Measurements from ENCODE around the gene HLA-DMB. TPM values are rescaled to one million over a fixed set of nuclear protein-coding genes. Genes with fewer than 3 reads are reported as not detected.
"Not testable (repeated sequence)": the region's sequence is repeated elsewhere in the genome, so short reads cannot be mapped to it uniquely, and the experiment has no call there.

The HLA-DMB gene
- polyA plus RNA-seq, 1 donor from 2014 or later, result 771 TPM

DNA sequence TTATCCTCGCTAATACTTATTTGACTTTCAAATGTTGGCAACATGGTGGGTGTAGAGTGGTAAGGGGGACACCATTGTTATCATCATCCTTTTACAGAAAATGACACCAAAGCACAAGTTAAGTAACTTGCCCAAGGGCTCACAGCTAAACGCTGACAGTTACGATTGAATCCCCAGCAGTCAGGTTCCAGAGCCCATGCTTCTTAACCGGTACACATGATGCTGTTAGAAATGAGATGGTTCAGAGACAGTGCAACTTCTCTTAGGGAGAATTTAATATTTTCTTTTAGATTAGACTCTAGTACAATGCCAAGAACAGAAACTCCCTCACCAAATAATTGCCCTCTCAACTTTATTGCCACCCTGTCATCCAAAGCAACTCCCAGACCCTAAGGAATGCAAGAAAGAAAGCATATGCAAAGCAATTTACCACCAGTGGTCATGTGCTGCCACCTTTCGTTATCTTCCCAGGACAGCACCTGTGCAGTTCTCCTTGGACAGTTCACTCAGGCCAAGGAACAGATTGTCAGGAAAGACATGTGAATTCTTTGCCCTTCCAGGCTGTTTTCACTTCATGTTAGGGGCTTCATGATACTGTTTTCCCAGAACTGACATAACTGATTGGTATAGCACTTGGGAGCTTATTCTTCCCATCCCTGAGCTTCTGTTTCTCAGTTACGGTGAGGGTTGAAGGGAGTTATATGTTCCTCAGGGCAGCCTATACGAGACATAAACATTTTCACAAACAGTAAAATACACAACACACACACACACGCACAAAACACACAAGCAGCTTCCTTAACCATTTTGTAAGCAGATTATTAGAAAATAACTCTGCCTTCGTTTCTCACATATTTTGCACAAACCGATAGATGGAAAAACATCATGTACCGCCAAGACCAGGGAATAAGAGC is 7.0 kb upstream of the HLA-DMB start:
- Mint-ChIP-seq H3K4me1 (peaks cover 46 to 70% (median 54%) of the 10 kb centered on the region in 3 donors), H3K27ac (peak overlapping the region; percentile 50 to 86 (median 75)), H3K36me3 (no peaks in the 10 kb centered on the region), H3K4me3 (peak overlapping the region; percentile 50 to 99 (median 92)), H3K9me3 (no peaks in the 10 kb centered on the region), H3K27me3 (no peaks in the 10 kb centered on the region)

DNA sequence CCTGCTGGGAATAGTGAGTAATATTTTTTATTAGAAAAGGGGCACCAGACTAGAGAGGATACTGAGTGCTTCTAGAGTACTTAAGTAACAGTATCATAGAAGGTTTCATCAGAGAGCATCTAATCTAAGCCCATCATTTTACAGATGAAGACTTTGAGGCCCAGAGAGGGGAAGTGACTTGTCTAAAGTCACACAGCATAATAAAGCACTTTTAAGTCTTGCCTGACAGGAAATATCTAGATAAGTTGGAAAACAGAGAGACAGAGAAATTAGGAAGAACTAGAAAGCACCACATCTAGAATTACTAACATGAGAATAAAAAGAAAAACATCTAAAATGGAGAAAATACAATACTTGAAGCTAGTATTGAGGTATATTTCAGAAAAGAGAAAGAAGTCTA is 6.1 kb upstream of the HLA-DMB start:
- Mint-ChIP-seq H3K27me3 (no peaks in the 10 kb centered on the region), H3K27ac (peak overlapping the region; percentile 50 to 97 (median 74)), H3K36me3 (no peaks in the 10 kb centered on the region), H3K4me1 (peaks cover 48 to 78% (median 63%) of the 10 kb centered on the region in 3 donors), H3K4me3 (peak overlapping the region; percentile 6 to 96 (median 46)), H3K9me3 (no peaks in the 10 kb centered on the region)

DNA sequence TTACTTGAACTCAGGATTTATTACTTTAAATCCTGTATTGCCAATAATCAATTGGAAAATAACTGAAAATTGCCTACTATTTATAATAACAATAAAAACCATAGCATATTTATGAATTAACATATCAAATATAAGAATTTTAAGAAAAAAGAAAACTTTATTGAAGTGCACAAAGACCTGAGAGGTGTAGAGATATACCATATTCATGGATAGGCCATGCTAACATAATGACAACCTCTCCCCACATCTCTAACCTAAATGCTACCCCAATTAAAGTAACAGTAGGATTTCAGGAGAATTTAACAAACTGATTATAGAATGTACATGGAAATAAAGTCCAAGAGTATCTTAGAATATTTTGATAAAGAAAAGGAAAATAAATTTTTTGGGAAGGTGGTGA is 5.1 kb upstream of the HLA-DMB start:
- Mint-ChIP-seq H3K9me3 (no peaks in the 10 kb centered on the region), H3K27me3 (no peaks in the 10 kb centered on the region), H3K36me3 (no peaks in the 10 kb centered on the region), H3K4me3 (peak overlapping the region in 2 of 4 donors; percentile 94 to 95), H3K4me1 (peaks cover 56 to 82% (median 66%) of the 10 kb centered on the region in 3 donors), H3K27ac (peak overlapping the region in 2 of 3 donors; percentile 97 to 100)

DNA sequence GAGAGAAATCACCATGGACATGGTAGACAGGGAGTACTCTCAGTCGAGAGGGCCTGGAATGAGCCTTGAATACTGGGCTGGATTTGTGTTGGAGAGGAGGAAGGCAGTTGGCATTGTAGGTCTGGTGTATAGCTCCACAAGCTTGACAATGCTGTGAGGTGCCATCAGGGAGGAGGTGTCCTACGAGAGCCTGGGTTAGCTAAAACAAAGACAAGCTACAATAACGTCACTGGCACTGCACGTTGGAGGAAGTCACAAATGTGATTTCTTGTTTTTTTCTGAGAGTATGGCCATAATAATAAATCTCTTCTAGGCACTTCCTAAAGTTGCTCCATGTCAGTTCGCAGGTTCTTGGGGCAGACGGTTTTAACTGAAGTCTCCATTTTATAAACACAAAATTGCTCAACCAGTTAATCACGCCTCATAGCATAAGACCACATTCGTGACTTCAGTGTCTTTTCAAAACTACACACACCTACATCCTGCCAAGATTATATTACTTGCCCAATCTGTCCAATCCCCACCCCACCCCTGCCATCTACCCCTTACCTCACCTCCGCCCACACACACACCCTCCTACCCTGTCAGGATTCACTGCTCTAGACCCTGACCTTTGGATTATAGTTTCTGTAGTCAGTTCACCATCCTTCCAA is 4.4 kb upstream of the HLA-DMB start:
- H3K27me3 Mint-ChIP-seq, result no peaks in the 10 kb centered on the region
- no peaks in the 10 kb centered on the region for H3K9me3 Mint-ChIP-seq
- H3K36me3 Mint-ChIP-seq, result no peaks in the 10 kb centered on the region
- peak overlapping the region; percentile 90 to 96 (median 94) for H3K4me3 Mint-ChIP-seq
- peaks cover 56 to 80% (median 66%) of the 10 kb centered on the region in 3 donors for H3K4me1 Mint-ChIP-seq
- H3K27ac Mint-ChIP-seq, result peak overlapping the region; percentile 97 to 100 (median 99)

DNA sequence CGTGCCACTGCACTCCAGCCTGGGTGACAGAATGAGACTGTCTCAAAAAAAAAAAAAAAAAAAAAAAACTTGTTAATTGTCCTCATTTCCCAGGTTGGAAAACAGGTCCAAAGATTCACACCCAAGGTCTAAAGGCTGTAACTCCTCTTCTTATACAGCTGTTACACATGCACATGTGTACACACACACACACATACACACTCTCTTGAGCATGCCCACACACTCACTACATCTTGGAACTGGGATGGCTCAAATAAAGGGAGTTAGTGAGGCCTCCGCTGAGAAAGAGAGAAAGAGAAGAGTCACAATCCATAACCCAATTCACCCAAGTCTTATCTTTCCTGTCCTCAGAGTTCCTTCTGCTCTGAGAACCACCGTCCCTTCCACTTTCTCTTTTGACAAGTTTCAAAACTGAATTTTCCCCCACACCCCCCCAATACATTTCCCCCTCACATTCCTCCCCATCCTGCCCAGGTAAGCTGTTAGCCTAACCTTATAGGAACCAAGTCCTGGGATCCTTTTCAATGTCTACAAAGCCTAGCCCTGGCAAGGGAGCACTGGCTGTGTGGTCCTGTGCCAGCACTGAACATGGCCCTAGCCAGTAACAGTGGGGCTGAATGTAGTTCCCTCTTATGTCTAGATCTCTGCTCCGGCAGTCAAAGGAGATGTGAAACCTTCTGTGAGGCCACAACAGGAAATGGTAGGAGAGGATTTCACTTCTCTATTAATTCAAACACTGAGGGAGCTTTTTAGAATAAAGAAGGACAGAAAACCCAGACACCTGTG is 3.2 kb upstream of the HLA-DMB start:
- no peaks in the 10 kb centered on the region for H3K36me3 Mint-ChIP-seq
- H3K27me3 Mint-ChIP-seq, result no peaks in the 10 kb centered on the region
- peaks cover 51 to 68% (median 54%) of the 10 kb centered on the region in 3 donors for H3K4me1 Mint-ChIP-seq
- H3K9me3 Mint-ChIP-seq, result no peaks in the 10 kb centered on the region
- H3K27ac Mint-ChIP-seq, result peak overlapping the region; percentile 97 to 100 (median 99)
- H3K4me3 Mint-ChIP-seq, result peak overlapping the region; percentile 90 to 96 (median 94)

DNA sequence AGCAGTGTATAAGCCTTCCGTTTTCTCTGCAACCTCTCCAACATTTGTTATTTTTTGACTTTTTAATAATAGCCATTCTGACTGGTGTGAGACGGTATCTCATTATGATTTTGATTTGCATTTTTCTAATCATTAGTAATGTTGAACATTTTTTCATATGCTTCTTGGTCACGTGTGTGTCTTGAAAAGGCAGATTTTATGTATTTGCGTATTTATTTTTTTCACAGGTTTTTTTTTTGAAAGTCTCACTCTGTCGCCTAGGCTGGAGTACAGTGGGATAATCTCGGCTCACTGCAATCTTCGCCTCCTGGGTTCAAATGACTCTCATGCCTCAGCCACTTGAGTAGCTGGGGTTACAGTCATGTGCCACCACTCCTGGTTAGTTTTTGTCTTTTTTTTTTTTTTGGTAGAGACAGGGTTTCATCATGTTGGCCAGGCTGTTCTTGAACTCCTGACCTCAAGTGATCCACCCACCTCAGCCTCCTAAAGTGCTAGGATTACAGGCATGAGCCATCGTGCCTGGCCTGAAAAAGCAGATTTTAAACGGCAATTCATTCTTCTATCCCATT is 1.8 kb upstream of the HLA-DMB start:
- Mint-ChIP-seq H3K27ac (peak overlapping the region; percentile 97 to 100 (median 99)), H3K4me3 (peak overlapping the region; percentile 53 to 96 (median 92)), H3K4me1 (peaks cover 45 to 65% (median 45%) of the 10 kb centered on the region in 3 donors)
- H3K36me3 Mint-ChIP-seq, H3K9me3 Mint-ChIP-seq, H3K27me3 Mint-ChIP-seq: not testable (repeated sequence)

DNA sequence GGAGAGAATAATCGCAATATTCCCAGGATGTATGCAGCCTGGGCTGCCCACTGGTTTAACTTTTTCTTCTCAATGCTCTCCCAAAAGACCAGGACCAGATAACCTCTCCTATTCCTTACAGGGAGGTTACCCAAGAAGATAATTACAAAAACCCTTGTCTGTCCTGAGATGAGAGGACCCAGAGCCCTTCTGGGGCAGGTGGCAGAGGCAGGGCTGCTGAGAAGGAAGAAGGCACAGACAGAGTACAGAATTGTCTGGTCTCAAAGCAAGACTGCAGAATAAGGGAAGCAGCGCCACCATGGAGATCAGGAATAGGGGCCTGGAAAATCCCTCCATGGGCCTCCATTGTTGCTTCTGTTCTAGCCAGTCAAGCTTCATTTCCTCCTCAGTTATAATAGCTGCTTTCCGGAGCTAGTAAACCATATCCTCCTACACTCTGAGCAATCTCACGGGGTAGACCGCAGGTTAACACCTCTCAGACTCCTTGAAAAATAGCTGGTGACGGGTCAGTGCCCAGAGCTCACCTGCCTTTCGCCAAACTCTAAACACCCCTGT is 463 bp upstream of the HLA-DMB start:
- H3K9me3 Mint-ChIP-seq, result no peaks in the 10 kb centered on the region
- H3K4me1 Mint-ChIP-seq, result peaks cover 50 to 66% (median 50%) of the 10 kb centered on the region in 3 donors
- H3K4me3 Mint-ChIP-seq, result peak overlapping the region; percentile 94 to 99 (median 98)
- peak overlapping the region; percentile 97 to 100 (median 99) for H3K27ac Mint-ChIP-seq
- no peaks in the 10 kb centered on the region for H3K27me3 Mint-ChIP-seq
- H3K36me3 Mint-ChIP-seq, result peaks cover 7% of the 10 kb centered on the region

DNA sequence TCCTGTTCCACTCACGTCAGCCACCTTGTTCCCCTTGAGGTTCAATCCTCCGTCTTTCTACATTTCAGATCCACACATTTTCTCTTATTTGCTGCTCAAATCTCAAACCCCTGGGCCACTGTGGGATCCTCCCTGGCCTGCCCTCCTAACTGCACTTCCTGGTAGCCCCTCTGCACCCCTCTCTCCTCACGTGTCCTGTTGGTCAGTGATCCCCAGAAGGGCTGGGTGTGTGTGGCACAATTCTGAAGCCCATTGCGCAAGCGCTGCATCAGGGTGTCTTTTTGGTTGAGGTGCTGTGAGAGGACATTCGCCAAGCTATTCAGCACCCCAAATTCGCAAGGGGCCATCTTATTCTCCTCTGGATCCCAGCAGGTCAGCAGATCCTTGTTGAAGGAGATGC is 2.3 kb downstream of the HLA-DMB start:
- Mint-ChIP-seq H3K4me1 (peaks cover 51 to 72% (median 55%) of the 10 kb centered on the region in 3 donors), H3K27me3 (no peaks in the 10 kb centered on the region), H3K4me3 (peak overlapping the region; percentile 90 to 99 (median 98)), H3K36me3 (peaks cover 7% of the 10 kb centered on the region), H3K9me3 (no peaks in the 10 kb centered on the region), H3K27ac (peak overlapping the region; percentile 0 to 83 (median 76))

DNA sequence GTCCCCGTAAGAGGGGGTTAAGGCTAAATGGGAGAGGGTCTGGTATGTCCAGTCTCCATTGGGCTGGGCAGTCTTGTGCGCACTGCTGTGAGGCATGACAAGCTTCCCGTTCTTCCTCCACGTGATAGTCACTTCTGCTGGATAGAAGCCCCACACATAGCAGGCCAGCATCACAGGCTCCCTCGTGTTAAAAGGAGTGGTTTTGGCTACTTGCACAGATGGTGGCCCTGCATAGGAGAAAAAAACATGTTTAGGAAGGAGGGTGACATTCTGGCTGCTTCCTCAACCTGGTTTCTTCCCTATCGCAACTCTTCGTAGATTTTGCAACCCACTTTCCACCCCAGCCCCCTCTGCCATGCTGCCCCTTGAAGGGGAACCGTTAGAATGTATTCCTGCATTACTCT is 3.6 kb downstream of the HLA-DMB start:
- Mint-ChIP-seq H3K4me3 (peak overlapping the region; percentile 58 to 99 (median 93)), H3K27me3 (no peaks in the 10 kb centered on the region), H3K9me3 (no peaks in the 10 kb centered on the region), H3K36me3 (peaks cover 7% of the 10 kb centered on the region), H3K27ac (peak overlapping the region; percentile 0 to 89 (median 76)), H3K4me1 (peaks cover 47 to 66% (median 55%) of the 10 kb centered on the region in 3 donors)

DNA sequence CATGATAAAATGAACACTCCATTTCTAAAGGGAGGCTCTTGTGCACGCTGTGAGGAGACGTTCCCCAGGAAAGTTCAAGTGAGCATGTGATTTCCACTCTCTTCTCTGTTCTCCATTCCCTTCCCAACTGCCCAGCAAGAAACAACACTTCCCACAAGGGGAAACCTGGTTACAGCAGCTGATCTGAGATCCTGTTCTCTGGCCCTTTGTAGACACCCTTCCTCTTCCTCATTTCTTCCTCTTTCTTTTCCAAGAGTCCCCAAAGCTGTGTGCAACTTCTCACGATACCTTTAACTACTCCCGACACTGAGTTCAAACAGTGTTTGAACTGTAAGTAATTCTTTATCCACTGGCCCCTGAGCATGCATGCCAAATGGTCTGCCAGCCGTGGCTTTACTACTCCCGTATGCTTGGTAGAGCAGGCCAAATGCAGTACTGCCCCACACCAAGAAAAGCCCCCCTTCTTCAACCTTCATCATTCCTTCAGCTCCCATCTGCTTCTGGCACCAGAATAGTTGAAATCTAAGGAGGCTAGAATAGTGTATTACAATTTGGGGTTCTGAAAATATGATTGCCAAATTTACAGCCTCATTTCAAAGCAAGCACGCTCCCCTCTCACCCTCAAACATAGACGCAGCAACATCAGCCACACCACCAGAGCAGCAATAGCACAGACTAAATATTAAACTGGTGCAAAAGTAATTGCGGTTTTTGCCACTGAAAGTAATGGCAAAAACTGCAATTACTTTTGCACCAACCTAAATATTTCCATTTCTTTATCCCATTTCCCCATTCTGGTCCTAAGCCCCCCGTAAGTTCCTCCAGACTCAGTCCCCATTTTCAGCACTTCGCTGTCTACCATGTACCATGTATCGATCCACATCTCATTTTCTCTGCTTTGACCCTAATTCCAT is 4.3 kb downstream of the HLA-DMB start:
- peaks cover 7% of the 10 kb centered on the region for H3K36me3 Mint-ChIP-seq
- H3K4me3 Mint-ChIP-seq, result peak overlapping the region; percentile 52 to 99 (median 74)
- peak overlapping the region; percentile 76 to 93 (median 89) for H3K27ac Mint-ChIP-seq
- H3K9me3 Mint-ChIP-seq, result no peaks in the 10 kb centered on the region
- H3K27me3 Mint-ChIP-seq, result no peaks in the 10 kb centered on the region
- peaks cover 41 to 63% (median 49%) of the 10 kb centered on the region in 3 donors for H3K4me1 Mint-ChIP-seq

DNA sequence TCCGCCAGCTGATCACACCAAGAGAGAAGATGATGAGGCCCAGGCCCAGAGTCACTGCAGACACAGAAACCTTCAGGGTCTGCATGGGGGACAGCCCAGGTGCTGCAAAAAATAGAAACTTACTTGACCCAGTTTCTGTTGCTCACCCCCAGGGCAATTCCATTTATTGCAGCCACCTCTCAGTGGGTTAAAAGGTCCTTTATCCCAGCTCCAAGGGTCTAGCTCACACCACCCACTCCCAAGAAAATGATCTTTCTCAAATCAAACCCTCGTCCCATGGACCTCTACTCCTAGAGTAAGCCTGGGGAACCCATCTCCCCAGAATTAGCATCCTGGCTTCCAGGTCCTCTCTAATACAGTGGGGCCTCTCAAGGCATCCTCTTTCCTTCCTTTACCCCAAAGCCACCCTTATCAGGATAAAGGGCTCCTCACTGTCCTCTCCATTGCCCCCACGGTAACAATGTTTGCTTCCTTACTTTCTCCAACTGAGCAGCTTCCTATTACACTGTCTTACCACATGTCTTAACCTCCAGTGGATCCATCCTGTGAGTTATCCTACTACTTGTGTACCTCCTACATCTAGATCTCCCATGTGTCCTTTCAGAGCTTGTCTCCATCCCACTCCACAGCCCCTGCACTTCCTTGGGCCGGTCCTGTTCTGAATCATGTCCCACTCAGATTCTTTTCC is 5.1 kb downstream of the HLA-DMB start:
- Mint-ChIP-seq H3K4me3 (peak overlapping the region in 3 of 4 donors; percentile 58 to 90 (median 87)), H3K27ac (peak overlapping the region; percentile 76 to 93 (median 89)), H3K4me1 (peaks cover 35 to 69% (median 52%) of the 10 kb centered on the region in 3 donors), H3K36me3 (peaks cover 7% of the 10 kb centered on the region), H3K27me3 (no peaks in the 10 kb centered on the region), H3K9me3 (no peaks in the 10 kb centered on the region)

DNA sequence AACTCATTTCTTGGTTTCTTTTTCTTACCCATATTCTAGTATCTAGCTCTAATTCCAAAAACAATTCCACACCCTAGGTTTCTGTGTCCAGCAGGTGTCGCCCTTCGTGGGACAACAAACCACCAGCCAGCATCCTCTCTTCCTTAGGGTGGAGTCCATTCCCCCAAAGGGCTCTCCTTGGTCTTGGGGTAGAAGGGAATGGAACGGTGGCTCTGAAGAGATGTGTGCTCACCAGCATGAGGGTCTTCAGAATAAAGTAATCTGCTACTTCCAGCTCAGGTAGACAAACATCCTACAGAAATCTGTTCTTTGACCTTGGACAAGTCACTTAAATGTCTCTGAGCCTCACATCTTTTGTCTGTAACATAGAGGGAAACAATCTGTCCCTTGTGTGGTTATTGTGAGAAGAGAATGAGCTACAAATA is 7.2 kb downstream of the HLA-DMB start:
- H3K4me3 Mint-ChIP-seq, result peak overlapping the region in 3 of 4 donors; percentile 6 to 59 (median 15)
- H3K27ac Mint-ChIP-seq, result peak overlapping the region; percentile 54 to 80 (median 69)
- no peaks in the 10 kb centered on the region for H3K9me3 Mint-ChIP-seq
- H3K27me3 Mint-ChIP-seq, result no peaks in the 10 kb centered on the region
- peaks cover 49 to 78% (median 57%) of the 10 kb centered on the region in 3 donors for H3K4me1 Mint-ChIP-seq
- peaks cover 7% of the 10 kb centered on the region for H3K36me3 Mint-ChIP-seq

Data from IgD-negative memory B cell (primary cell).